ENCODE data around the gene ZMYM4. TPM values are rescaled to one million over a fixed set of nuclear protein-coding genes. Genes with fewer than 3 reads are reported as not detected.

Gene ZMYM4
- total RNA-seq, 1 donor from 2014 or later = 31.2 TPM

DNA sequence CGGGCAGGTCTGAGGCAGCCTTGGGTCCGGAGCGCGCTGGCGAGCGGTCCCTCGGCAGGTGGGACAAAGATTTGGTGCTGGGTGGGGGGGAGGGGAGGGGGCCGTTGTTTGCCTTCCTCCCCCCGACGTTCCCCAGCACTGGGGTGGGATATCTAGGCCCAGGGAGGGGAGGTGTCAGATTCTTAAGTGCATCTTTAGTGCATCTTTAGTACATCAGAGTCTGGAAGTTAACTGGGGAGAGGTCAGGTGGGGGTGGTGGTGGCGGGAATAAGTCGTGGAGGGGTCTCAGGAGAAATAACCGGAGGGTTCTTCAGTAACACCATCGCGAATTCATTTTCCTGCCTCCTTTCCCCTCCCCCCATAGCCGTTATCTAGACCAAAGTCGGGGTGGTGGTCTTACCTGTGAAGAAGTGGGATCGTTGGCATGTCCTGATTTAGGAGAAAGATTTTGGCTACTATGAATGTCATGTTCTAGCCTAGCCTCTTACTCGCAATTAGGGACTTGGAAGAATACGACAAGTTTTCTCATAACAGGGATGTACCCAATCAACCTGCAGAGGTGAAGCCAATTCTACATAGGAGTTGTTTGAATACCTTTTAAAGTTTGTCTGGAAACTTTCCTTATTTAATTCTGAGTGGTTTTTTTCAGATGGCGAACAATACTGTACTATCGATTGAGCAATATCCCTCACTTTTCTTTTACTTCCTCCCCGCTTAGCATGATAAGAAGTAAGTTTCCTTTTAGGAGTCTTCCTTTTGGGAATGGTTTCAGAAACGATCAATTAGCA lies 886 bp downstream of the ZMYM4 start:
- intact Hi-C loops (cut with DNase I) = loop anchor here (10.0 kb wide), 1 partner anchor 105 kb away; no protein-coding TSS in a partner anchor
- DNase-seq (no peak), ATAC-seq (ENCODE audit: poor library complexity) (no peak)

DNA sequence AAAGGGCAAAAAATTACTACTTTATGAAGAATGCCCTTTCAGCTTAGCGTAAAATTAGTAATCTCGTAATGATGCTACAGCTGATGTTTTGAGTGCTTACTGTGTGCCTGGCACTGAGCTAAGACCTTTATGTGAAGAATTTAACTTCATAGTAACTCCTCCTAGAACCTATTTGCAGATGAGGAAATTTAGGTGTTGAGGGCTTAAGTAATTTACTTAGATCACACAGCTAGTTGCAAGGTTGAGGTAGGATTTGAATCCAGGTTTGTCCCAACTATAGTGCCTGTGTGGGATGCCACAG lies 1.4 kb downstream of the ZMYM4 start:
- DNase-seq (no peak), ATAC-seq (ENCODE audit: poor library complexity) (no peak)
- intact Hi-C loops (cut with DNase I) = loop anchor here (10.0 kb wide), 1 partner anchor 105 kb away; no protein-coding TSS in a partner anchor

DNA sequence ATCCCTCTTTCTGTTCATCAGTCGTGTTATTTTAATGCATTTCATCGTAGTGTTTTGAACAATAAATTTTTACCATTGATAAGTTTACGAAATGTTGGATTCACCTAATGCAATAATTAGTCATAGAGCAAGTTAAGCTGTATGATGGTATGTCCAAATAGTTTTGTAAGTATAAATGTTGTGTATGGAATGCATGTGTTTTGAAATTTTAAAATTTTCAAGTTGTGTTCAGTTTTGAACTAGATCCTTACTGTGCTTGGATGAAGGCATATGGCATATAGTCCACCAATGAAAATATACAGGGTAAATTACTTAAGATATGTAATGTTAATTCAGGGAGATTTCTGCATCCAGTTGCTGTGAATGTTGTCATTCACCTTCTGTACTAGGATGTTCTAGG lies 2.3 kb downstream of the ZMYM4 start:
- DNase-seq (no peak), ATAC-seq (ENCODE audit: poor library complexity) (no peak)
- intact Hi-C loops (cut with DNase I) = no loop called here

DNA sequence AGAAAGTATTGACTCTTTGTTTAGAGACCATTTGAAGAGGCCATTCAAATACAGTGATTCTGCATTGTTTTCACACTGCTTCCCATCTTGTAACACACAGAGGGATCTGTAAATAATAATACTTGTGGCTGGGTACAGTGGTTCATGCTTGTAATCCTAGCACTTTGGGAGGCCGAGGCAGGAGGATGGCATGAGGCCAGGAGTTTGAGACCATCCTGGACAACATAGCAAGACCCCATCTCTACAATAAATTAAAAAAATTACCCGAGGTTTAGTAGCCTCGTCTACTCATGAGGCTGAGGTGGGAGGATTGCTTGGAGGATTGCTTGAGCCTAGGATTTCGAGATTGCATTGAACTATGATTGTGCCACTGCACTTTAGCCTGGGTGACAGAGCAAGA lies 5.7 kb downstream of the ZMYM4 start:
- DNase-seq (no peak), ATAC-seq (ENCODE audit: poor library complexity) (no peak)
- intact Hi-C loops (cut with DNase I) = no loop called here

DNA sequence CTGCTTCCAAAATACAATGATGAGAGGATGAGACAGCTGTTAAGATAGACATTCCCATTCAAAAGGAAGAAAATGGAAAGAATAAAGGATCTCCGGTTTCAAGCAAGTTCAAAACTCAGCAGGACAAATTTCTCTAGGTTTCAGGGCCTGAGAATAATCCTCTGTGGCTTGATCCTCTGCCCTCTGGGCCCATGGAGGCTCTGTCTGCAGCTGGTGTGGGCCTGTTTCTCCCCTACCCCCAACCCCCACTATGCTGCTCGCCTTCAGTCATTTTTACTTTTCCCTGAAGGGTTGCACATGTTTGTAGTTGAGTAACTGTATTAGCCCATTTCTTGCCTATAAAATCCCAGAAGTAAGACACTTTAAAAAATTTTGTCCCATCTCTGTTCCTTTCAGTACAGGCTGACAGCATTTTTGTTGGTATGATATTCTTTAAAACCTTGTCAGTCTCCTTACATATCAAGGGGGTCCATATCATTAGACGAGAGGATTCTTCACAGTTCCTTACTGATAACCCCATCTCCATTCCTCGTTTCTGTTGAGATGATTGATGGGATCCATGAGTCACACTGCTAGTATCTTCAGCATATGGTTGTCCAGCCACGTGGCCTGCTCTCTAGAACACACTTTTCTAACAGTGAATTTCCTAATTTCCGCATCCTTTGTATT lies 10.5 kb downstream of the ZMYM4 start:
- no peak for ATAC-seq (ENCODE audit: poor library complexity)
- intact Hi-C loops (cut with DNase I) = no loop called here
- no peak for DNase-seq

DNA sequence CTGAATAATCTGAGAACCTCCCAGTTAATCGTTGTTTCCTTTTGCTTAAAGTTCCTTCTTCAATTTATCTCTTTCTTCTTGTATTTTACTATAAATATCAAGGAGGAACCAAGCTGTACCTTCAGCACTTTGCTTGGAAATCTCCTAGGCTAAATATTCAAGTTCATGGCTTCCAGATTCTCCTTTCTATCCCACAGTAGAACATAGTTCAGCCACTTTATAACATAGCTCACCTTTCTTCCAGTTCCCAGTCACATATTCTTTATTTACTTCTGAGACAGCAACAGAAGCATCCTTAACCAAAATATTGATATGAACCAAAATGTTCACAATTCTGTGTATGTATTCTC lies 11.0 kb downstream of the ZMYM4 start:
- ATAC-seq (ENCODE audit: poor library complexity) = no peak
- no peak for DNase-seq
- intact Hi-C loops (cut with DNase I) = no loop called here

DNA sequence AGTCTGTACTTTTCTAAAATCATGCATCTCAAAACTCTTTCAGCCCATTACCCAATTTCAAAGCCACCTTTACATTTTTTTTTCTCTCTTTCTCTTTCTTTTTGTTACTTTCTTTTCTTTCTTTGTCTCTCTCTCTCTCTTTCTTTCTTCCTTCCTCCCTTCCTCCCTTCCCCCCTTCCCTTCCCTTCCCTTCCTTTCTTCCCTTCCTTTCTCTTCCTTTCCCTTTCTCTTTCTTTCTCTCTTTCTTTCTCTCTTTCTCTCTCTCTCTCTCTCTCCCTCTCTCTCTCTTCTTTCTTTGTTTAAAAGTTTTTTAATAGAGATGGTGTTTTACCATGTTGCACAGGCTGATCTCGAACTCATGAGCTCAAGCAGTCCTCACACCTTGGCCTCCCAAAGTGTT lies 11.5 kb downstream of the ZMYM4 start:
- ATAC-seq (ENCODE audit: poor library complexity) (no peak), DNase-seq (no peak)
- intact Hi-C loops (cut with DNase I) = no loop called here

DNA sequence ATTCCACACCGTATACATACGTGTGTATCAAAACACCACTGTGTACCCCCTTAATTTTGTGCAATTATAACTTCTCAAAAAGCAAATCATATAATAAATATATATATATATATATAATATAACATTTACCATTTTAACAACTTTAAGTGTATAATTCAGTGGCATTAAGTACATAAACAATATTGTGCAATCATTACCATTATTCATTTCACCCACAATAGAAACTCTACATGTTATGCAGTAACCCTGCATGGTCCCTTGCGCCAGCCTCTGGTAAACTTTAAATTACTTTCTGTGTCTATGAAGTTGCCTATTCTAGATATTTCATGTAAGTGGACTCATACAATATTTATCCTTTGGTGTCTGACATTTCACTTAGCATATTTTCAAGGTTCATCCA lies 13.1 kb downstream of the ZMYM4 start:
- intact Hi-C loops (cut with DNase I) = no loop called here
- DNase-seq (no peak), ATAC-seq (ENCODE audit: poor library complexity) (no peak)

DNA sequence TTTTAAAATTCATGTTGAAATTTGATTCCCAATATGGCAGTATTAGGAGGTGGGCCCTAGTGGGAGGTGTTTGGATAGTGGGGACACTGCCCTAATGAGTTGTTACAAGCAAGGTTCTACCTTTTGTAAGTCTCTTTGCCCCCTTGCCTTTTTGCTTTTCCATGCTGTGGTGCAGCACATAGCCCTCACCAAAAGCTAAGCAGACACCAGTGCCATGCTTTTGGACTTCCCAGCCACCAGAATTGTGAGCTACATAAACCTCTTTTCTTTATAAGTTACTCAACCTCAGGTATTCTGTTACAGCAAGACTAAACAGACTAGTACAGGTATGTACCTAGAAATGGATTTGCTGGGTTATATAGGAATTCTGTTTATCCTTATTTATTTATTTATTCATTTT lies 13.7 kb downstream of the ZMYM4 start:
- DNase-seq = no peak
- intact Hi-C loops (cut with DNase I) = no loop called here
- ATAC-seq (ENCODE audit: poor library complexity) = no peak

DNA sequence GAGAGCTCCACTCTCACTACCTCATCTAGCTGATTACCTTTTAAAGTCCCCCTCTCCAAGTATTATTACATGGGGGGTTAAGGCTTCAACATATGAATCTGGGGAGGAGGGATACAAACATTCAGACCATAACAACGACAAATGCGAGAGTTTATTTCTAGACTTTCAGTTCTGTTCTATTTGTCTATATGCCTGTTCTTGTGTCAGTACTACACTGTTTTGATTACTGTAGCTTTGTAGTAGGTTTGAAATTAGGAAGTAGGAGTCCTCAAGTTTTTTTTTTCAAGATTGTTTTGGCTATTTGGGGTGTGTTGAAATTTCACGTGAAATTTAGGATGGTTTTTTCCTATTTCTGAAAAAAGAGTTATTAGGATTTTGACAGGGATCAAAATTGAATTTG lies 16.3 kb downstream of the ZMYM4 start:
- intact Hi-C loops (cut with DNase I) = no loop called here
- DNase-seq = no peak
- no peak for ATAC-seq (ENCODE audit: poor library complexity)

DNA sequence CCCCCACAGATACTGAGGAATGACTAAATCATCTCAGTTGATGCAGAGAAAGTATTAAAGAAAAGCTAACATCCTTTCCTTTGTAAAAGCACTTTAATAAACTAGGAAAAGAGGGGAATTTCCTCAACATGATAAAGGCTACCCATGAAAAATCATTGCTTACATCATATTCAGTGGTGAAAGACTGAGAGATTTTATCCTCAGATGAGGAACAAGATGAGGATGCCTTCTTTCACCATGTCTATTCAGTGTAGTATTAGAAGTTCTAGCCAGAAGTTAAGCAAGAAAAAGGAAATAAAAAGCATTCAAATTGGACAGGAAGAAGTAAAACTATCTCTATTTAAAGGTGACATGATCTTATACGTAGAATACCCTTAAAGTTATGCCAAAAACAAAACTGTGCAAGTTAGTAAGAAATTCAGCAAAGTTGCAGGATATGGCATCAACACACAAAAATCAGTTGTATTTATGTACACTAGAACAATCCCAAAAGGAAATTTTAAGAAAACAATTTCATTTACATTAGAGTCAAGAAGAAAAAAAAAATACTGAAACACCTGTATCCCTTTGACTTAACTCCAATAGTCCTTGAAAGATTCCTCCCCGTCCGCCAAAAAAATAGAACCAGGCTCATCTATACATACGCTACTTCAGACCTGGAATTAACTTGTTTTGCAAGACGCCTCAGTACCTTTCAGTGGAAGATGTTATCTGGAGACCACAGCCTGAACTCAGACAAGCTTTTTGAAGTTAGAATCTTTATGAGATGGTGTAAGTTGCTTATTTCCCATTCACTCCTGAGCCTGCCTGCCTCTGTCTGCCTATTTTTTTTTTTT lies 17.5 kb downstream of the ZMYM4 start:
- intact Hi-C loops (cut with DNase I) = no loop called here
- ATAC-seq (ENCODE audit: poor library complexity) (no peak), DNase-seq (no peak)

DNA sequence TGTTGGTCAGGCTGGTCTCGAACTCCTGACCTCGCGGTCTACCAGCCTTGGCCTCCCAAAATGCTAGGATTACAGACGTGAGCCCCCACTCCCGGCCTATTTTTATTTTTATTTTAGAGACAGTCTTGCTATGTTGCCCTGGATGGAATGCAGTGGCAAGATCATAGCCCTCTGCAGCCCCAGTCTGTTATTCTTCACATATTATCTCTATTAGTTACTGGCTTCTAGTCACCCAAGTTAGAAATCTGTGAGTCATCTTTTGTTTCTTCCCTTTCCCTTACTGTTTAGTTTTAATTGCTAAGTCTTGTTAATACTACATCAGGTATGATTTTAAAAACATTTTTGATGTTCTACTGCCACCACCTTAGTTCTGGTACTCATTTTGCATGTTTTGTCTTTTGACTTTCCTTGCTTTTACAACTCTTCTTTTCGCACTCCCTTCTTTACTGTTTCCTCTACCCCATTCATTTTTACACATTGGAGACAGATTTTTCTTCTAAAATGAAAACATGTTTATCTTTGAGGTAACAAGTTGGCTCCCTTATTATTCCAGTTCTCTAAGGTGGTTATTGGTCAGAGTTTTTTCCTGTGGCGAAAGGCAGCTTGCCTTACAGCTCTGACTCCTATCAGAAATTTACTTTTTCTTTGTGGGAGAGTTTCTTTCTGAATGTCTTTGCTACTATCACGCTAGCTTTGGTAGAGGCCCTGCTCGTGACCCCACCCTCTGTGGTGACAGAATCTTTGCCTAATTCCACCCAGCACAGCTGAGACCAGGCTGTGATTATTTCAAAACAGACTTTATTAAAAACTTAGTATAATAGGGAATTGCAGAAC lies 19.5 kb downstream of the ZMYM4 start:
- ATAC-seq (ENCODE audit: poor library complexity) = no peak
- DNase-seq = no peak
- intact Hi-C loops (cut with DNase I) = no loop called here

DNA sequence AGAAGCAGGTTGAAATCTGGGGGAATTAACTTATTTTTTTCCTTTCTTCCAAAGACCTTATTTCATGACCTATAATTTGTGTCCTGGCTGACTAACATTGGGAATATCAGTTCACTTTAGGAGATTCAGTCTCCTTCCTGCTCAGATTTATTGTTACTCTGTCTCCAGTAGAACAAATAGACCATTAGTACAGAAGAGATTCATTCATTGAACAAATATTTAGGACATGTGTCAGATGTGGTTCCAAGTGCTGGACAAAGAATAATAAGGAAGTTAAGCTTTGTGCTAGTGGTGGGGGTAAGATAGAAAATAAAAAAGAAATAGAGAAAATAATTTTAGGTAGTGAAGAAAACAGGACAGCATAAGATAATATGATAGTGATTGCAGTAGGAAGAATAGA lies 20.3 kb downstream of the ZMYM4 start:
- intact Hi-C loops (cut with DNase I) = no loop called here
- DNase-seq (no peak), ATAC-seq (ENCODE audit: poor library complexity) (no peak)

DNA sequence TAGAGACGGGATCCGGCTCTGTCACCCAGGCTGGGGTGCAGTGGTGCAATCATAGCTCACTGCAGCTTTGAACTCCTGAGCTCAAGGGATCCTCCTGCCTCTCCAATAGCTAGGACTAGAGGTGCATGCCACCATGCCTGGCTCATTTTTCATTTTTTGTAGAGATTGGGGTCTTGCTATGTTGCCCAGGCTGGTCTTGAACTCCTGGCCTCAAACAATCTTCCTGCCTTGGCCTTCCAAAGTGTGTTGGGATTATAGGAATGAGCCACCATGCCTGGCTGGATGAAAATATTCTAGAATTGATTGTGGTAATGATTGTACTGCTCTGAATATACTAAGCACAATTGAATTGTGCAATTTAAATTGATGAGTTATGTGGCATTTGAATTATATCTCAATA lies 21.9 kb downstream of the ZMYM4 start:
- intact Hi-C loops (cut with DNase I) = no loop called here
- no peak for ATAC-seq (ENCODE audit: poor library complexity)

DNA sequence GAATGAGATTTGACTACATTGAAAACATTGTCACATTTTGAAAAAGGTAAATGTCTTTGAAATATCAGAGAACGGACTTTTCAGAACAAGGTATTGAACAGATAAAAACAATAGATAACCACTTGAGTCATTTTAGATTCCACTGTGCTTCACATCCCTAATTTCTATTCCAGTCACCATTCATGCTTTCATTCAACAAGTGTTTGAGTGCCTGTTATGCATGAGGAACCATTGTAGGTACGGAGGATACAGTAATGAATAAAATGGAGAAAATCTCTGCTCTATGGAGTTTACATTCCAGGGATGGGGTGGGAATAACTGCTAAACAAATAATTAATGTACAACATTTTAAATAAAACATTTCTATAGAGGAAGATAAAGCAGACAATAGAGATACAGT lies 26.3 kb downstream of the ZMYM4 start:
- no peak for ATAC-seq (ENCODE audit: poor library complexity)
- intact Hi-C loops (cut with DNase I) = no loop called here

More for the DNA sequence above, 21.9 kb downstream of the ZMYM4 start:
- no peak for DNase-seq

DNA sequence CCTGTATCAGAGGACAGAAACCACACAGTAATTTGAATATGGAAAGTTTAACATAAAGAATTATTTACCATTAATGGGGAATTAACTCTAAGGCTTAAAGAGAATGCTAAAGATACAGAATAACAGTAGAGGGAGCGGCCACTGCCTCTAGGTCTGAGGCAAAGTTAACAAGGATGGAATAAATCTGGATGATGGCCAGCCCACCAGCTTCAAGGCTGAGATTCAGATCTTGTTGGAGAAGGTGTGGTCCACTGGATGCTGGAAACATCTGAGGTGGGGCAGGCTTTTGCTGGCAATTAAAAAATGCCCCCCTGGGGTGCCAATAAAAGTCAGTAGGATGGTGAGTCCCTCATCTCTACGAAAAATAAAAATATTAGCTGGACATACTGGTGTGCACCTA lies 29.4 kb downstream of the ZMYM4 start:
- ATAC-seq (ENCODE audit: poor library complexity) (no peak), DNase-seq (no peak)
- intact Hi-C loops (cut with DNase I) = no loop called here

More for the DNA sequence above, 26.3 kb downstream of the ZMYM4 start:
- no peak for DNase-seq

DNA sequence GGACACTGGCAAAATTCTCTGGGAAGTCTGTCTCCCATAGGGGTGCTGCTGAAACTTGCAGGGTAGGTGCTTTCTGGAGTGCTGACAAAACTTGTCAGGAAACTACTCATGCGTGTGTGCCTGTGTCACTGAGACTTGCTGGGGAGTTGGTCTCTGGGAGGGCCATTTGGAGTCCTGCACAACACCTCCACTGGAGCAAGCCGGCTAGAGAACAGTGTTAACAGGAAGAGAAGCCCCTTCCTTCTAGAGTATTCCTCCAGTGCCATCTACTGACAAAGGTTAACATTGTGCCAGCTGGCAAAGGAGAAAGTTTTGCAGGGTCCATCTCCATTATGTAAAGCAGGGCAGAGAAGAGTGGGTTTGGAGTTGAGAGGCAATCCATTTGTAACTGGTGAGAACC lies 30.0 kb downstream of the ZMYM4 start:
- no peak for DNase-seq
- intact Hi-C loops (cut with DNase I) = no loop called here

DNA sequence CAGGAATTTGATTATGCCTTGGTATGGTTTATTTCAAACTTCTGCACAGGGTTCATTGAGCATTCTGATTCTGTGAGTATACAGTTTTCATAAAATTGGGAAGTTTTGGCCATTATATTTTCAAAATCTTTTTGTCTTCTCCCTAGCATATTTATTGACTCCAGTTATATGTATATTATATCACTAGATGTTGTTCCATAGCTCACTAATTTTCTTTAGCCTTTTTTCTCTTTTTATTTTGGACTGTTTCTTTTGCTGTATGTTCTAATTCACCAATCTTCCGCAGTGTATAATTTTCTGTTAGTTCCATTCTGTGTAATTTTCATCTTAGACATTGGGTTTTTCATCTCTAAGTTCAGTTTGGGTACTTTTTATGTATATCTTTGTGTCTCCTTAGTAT lies 31.9 kb downstream of the ZMYM4 start:
- intact Hi-C loops (cut with DNase I) = no loop called here

More for the DNA sequence above, 30.0 kb downstream of the ZMYM4 start:
- peak; percentile 59 for ATAC-seq (ENCODE audit: poor library complexity)

More for the DNA sequence above, 31.9 kb downstream of the ZMYM4 start:
- ATAC-seq (ENCODE audit: poor library complexity) = no peak
- no peak for DNase-seq

All from Right ventricle myocardium superior (tissue), 1 donor.